Pons (tissue), 1 donor: ENCODE results near the gene RHOV.
"Not testable (repeated sequence)": the region's sequence is repeated elsewhere in the genome, so short reads cannot be mapped to it uniquely, and the experiment has no call there.

ENCODE experiments used
- DNase-seq: peaks from one replicate; pipeline ENCODE4 v3.0.0-alpha.2; 2016; ENCODE audit warnings: low spot score

RHOV gene

DNA sequence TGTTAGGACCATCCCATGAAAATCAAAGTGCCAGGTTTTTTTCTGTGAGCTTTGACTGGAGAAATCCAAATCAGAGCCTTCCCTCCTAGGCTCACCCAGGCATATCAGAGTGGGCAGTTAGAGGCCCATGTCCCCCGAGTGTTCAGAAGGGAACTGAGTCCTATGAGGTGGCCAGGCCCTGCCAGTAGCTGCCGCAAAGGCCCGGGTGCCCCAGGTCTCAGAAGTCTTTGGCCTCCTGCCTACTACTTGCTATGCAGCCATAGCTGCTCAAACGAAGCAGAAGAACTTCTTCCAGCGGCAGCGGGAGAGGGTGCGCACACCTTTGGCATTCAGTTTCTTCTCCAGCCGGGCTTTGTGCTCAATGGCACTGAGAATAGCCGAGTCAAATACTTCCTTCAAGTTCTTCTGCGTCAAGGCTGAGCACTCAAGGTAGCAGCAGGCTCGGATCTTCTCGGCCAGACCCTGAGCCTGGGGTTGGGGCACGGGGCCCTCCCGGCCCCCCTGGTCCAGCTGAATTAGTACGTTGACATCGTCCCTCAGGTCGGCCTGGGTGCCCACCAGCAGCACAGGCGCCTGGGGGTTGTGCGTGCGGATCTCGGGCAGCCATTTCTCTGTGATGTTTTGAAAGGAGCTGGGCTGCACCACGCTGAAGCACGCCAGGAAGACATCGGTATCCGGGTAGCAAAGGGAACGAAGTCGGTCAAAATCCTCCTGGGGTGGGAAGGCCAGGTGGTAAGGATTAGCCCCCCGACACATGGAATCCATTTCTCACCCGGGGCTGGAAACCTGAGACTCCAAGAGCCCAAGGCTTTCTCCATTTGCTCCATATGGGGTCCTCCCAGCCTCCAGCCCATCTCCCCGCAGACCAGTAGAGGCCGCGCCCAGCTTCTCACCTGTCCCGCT is 992 bp downstream of the RHOV start:
- no peak for DNase-seq

DNA sequence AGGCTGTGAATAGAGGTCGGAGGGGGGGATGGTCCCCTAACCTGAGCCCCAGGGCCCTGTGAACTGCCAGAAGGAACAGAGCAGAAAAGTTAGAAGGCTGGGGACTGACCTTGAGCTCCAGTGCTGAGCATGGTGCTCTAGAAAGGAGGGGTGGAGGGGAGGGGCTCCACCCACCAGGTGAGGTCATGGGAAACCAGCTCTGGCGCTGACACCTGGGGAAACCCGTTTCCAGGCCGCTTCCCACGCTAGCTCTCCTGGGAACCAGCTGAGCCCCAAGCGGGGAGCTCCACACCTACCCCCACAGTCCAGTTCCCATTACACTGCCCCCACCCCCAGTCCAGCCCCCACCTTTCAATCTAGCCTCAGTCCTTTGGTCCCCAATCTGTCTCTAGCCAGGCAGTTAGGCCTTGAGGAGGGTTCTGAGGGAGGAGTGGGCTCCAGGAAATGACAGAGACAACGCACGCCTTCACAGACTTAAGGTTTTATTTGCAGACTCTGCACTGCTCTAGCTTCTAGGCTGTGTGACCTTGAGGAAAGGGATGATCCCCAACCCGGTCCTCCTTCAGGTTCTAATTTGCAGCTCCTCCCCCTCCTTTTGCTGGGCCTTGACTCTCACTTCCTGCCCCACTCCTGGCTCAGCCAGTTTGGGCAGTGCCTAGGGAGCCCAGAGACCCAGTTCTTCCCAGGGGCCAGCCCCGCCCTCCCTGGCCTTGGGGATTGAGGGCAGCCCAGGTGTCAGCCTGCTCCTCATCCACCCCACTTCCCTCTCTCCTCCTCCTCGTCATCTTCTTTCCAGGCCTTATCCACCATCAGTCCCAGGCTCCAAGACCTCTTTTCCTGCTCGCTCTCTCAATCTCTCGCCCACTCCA is 2.1 kb downstream of the RHOV start:
- no peak for DNase-seq

DNA sequence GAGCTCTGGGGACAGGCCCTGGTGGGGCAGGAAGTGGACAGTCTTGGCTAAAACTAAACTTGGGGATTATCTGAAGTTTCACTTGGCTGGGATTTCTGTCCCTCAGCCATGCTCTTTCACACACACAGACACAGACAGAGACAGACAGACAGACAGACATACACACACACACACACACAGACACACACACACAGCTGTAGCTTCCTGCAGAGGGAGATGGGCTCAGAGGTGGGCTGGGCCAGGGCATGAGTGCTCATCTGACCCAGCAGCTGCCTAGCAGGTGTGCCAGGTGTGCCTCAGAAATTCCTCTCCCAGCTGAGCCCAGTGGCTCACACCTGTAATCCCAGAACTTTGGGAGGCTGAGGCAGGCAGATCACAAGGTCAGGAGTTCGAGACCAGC is 3.3 kb downstream of the RHOV start:
- DNase-seq = no peak

GRCh38 chr15:40869686-40870085 is 4.3 kb downstream of the RHOV start:
- no peak for DNase-seq

DNA sequence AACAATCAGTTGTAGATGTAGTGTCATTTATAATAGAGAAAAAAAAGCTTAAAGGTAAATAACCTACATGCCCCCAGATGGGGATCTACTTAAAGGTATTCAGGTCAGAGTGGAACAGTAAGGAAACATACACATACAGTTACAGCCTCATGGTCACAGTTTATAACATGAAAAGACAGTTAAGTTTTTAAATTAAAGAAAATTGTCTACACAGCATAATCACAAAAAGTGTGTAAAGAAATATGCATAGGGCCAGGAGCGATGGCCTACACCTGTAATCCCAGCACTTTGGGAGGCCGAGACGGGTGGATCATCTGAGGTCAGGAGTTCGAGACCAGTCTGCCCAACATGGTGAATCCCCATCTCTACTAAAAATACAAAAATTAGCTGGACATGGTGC is 6.8 kb downstream of the RHOV start:
- DNase-seq = no peak

GRCh38 chr15:40863660-40864270 is 10.3 kb downstream of the RHOV start:
- DNase-seq = no peak

DNA sequence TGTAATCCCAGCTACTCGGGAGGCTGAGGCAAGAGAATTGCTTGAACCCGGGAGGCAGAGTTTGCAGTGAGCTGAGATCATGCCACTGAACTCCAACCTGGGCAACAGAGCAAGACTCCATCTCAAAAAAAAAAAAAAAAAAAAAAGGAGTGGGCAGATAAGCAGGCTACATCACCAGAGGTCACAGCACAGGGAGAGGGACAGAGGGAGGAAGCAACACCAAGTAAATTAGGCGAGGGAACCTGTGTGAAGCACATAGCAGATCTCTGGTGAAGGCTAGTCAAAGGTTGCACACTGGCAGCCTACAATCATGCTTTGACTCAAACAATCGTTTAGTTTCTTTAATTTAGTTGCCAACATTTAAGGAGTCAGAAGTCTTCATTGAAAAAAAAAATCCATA is 12.9 kb downstream of the RHOV start:
- not testable (repeated sequence) for DNase-seq

DNA sequence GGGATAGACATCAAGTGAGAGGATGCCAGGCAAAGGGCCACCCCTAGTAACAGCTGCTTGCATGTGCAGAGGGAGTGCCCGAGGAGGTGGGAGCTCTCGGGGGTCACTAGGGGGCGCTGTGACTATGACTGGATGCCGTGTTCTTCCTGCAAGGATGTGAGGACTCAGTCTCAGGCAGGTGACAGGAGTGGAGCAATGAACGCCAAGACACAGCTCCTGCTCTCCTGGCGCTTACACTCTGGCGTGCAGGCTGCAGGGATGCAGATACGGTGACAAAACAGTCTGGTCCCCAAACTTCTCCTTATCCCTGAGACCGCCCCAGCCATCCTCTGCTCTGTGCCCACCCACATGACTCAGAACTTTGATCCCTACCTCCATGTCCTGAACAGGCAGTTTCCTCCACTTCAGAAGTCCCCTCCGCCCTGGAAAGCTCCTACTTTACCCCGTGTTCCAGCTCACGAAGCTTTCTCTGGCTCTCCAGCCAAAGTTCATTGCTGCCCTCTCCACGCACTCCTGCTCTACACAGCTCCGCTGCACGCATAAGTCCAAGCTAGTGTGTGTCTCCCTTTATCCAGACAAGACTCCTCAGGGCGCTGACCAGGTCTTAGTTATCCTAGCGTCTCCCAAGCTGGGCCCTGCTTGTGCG is 14.7 kb downstream of the RHOV start:
- peak; percentile 29 for DNase-seq

- no peak for DNase-seq
These were observed 15.3 kb downstream of the RHOV start for GRCh38 chr15:40858706-40859105.

DNA sequence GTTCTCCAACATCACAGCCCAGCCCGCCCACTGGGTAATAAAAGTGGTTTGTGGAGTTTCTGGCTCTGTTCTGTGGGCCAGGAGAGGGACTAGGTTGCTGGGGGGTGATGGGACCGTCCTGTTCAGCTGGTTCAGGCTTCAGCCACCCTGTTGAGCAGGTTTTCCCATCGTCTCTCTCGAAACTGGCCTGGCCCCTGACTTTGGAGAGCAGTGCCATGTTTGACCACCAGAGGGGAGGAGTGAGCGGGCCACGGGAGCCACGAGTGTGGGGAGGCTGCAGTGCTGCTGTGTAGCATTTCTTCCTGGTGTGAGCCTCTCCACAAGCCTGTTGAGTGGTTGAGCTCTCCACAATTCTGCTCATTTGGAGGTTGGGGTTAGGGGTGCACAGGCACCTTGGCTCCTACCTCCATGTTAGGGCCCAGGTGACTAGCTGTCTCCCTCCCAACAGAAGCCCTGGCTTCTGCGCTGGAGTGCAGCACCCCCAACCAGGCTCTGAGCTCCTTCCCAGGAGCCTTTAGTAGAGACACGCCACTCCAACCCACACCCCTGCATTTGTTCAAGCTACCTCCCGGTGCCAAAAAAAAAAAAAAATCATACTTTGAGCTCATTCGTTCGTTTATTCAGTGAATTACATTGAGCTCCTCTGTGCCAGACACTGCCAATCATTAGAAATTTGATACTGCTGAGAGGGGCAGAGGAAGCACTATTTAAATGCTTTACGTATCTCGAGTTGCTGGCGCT is 16.3 kb downstream of the RHOV start:
- DNase-seq = peak; percentile 28

- no peak for DNase-seq
These were observed 17.3 kb downstream of the RHOV start for GRCh38 chr15:40856746-40857145.

DNA sequence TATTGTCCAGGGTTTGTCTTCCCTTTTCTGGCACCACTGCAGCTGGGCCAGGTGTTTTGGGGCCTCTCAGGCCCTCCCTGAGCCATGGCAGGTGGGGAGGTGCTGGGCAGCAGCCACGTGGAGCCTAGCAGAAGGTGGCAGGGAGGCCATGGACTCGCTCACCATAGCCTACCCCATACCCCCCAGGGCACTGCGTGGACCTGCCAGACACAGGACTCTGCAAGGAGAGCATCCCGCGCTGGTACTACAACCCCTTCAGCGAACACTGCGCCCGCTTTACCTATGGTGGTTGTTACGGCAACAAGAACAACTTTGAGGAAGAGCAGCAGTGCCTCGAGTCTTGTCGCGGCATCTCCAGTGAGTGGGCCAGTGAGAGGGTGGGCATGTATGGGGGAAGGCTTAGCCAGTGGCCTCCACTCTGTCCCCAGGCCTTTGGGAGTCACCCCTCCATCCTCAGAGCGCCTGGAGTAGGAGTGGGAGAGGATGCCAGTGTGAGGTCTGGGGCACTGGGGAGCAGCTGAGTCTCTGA is 18.3 kb downstream of the RHOV start:
- DNase-seq = no peak

- DNase-seq = no peak
These were observed 19.9 kb downstream of the RHOV start for GRCh38 chr15:40854161-40854560.

DNA sequence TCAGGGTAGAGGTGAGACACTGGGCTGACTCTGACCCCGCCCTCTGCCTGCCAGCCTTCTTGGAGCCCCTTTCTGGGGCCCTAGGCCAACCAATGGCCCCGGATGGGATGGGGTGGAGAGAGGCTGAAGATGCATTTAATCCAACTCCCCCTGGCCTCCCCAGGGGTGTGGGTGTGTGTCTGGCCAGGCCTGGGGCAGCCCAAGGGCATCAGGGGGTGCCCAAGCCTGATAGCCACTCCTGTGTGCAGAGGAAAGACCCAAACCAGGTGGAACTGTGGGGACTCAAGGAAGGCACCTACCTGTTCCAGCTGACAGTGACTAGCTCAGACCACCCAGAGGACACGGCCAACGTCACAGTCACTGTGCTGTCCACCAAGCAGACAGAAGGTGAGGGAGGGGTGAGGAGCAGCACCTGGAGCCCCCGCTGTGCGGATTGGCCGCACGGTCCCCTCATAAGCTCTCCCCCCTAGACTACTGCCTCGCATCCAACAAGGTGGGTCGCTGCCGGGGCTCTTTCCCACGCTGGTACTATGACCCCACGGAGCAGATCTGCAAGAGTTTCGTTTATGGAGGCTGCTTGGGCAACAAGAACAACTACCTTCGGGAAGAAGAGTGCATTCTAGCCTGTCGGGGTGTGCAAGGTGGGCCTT is 20.7 kb downstream of the RHOV start:
- DNase-seq = no peak

DNA sequence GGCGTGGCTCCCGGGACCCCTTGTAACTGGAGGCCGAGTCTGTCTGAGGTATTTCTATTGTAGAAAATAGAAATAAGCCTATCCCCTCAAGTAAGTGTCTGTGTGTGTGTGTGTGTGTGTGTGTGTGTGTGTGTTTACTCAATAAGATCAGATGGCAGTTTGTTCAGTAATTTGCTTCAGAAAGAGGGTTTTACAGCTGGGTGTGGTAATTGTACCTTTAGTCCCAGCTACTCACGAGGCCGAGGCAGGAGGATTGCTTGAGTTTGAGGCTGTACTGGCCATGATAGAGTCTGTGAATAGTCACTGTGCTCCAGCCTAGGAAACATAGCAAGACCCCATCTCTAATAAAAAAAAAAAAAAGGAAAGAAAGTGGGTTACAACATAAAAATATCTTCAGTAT is 21.5 kb downstream of the RHOV start:
- DNase-seq = no peak

- DNase-seq = no peak
These were observed 23.4 kb downstream of the RHOV start for GRCh38 chr15:40850576-40851112.

DNA sequence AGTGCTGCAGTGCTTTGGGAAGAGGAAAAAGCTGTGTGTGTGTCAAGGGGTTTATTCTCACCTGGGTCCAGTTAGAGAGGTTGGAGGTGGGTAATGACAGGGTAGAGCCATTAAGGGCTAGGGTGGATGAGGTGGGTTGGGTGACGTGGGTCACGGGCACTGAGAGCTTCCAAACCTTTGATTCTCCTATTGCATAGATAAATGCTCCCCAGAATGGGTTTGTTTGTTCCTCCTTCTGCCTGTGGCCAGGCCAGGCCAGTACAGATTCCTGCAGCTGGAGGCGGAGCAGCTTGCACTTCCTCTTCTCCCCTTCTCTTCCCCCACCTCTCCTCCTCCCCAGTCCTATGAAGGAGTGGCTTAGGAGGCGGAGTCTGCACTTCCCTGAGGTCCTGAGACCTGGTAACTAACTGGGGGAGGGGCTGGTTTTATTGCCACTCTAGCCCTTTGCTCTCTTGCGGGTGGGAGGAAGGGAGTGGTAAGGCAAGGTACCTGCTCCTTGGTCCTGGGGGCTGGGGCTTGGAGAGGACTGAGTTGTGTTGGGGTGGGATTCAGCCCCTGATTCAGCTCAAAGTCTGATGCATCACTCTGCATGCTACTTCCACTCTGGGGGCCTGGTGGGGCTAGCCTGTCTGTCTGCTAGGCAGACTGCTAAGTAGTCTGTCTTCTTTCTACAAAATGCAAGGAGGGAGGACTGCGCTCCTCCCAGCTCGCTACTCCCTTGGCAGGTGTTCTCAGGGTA is 26.6 kb downstream of the RHOV start:
- peak; percentile 82 for DNase-seq

DNA sequence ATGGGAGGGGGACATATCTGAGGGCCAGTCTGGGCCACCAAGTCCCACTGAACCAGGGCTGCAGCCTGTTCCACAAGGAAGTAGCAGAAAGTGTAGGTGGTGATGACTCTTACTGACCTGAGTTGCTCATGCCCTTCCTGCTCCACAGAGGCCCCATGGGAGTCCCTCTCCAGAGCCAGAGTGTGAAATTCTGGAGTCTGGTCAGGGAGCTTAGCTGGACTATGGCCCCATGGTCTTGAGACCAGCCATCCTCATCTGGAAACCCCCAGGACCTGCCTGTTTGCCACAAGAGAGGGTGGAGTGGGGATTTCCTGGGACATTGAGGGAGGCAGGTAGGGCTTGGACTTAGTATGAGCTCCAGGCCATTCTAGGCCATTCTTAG is 27.2 kb downstream of the RHOV start:
- no peak for DNase-seq

- DNase-seq = no peak
These were observed 28.3 kb downstream of the RHOV start for GRCh38 chr15:40845511-40846284.
